RPMI8226 (cell line): ENCODE results near the gene MYOM1.
"Not testable (repeated sequence)": the region's sequence is repeated elsewhere in the genome, so short reads cannot be mapped to it uniquely, and the experiment has no call there.

Experiments
- DNase-seq: peaks from one replicate; pipeline ENCODE4 v3.0.0-alpha.2; 2015

MYOM1 gene

DNA sequence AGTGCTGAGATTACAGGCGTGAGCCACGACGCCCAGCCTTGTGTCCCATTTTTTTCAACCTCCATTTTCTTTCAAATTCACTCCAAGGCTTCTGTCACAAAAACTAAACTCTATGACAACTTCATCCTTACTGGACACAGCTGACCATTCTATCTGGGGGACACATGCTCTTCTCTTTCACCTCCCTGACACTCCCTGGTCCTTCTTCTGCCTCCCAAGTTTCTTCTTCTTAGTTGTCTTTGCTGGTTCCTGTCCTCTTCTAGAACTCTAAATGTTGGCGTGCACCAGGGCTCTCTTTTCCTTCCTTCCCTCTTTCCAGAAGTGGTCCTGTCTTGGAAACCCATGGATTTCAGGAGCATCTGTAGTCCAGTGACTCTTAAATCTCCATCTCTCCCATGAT is 166.7 kb downstream of the MYOM1 start:
- no peak for DNase-seq

DNA sequence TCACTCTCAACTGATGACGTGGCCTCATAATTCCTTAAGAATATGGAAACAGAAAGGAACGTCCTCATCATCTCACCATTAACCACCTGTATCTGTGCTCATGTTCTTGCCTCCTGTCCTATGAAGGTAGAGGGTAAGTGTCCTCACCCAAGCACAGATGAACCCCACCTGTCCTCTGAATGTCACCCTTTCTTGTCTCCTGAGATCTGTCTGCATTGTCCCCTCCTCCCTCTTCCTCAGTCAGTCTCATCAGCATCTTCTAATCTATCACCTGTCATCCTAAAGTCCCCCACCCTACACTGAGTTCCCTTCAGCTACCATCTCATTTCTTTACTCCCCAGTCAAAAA is 167.4 kb downstream of the MYOM1 start:
- DNase-seq, result no peak

DNA sequence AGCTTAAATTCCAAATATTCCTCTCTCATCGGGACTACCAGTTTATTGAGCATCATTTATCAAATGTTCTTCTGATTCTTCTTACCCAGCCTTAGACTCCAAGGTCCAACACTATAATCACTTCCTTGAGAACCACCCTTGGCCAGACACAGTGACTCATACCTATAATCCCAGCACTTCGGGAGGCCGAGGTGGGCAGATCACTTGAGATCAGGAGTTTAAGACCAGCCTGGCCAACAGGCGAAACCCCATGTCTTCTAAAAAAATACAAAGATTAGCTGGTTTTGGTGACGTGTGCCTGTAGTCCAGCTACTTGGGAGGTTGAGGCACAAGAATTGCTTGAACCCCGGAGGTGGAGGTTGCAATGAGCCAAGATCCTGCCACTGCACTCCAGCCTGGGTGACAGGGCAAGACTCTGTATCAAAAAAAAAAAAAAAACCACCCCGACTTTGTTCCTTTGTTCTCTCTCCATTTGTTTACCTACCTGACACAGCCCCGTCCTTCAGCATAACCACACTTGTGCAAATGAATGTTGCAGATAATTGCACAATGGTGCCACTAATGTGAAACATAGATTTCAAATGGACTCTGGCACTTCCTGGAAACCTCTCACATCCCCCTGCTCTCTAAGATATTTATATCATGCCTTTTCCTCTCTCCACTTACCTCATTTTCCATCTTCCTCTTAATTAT is 167.9 kb downstream of the MYOM1 start:
- DNase-seq, result no peak

DNA sequence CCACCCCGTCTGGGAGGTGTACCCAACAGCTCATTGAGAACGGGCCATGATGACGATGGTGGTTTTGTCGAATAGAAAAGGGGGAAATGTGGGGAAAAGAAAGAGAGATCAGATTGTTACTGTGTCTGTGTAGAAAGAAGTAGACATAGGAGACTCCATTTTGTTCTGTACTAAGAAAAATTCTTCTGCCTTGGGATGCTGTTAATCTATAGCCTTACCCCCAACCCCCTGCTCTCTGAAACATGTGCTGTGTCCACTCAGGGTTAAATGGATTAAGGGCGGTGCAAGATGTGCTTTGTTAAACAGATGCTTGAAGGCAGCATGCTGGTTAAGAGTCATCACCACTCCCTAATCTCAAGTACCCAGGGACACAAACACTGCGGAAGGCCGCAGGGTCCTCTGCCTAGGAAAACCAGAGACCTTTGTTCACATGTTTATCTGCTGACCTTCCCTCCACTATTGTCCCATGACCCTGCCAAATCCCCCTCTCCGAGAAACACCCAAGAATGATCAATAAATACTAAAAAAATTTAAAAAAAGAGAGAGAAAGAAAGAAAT is 169.8 kb downstream of the MYOM1 start:
- not testable (repeated sequence) for DNase-seq

DNA sequence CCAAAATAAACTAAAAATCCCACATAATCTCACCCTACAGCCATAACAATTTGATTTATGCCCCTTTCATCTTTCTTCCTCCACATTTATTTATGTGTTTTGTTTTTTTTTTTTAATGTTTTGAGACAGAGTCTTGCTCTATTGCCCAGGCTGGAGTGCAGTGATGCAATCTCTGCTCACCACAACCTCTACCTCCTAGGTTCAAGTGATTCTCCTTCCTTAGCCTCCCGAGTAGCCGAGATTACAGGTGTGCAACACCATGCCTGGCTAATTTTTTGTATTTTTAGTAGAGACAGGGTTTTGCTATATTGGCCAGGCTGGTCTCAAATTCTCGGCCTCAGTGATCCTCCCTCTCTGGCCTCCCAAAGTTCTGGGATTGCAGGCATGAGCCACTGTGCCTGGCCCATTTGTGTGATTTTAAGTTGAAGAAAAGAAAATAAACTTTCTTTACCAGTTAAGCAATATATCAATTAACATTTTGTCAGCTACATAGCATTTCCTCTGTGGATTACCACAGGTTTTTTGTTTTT is 170.9 kb downstream of the MYOM1 start:
- DNase-seq, result no peak

DNA sequence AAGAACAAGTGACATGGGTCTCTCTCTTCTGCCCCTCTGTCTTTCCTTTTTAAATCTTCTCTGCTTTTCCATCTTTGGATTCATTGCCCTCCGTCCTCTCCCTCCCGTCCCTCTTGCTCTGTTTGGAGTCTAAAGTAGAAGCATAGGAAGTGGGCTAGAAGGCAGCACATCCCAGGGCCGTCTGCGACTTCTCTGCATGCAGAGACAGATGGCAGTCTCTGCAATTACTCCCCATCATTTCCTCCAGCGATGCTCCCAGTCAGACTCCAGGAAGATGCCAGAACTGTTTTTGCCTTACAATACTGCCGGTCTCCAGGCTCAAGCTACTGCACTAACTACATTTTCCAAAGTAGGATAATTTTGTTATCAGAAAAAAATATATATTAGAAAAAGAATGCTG is 171.6 kb downstream of the MYOM1 start:
- DNase-seq, result no peak

DNA sequence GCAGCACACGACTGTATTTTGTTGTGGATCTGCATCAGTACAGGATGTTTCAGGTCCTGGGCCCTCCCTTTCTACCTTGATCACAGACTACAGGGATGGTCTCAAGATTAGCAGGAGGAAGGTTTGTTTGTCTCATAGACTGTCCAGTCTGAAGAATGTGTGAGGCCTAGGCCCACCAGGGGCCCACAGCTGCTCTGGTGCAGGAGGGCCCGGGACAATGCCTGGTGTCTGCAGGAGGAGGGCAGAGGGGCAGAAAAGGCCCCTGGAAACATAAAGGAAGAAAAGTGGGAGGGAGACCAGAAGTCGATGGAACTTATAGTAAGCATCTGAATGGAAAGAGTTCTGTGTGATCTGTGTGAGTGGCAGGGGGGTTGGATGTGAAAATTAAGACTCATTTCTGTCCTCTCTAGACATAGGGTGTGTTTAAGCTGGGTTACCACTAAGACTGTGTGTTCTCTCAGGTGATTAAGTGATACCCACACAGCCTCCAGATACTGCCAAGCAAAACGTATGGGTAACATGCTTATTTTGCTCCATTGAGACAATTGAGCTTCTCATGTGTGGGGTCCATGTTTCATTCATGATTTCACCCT is 173.5 kb downstream of the MYOM1 start:
- no peak for DNase-seq

DNA sequence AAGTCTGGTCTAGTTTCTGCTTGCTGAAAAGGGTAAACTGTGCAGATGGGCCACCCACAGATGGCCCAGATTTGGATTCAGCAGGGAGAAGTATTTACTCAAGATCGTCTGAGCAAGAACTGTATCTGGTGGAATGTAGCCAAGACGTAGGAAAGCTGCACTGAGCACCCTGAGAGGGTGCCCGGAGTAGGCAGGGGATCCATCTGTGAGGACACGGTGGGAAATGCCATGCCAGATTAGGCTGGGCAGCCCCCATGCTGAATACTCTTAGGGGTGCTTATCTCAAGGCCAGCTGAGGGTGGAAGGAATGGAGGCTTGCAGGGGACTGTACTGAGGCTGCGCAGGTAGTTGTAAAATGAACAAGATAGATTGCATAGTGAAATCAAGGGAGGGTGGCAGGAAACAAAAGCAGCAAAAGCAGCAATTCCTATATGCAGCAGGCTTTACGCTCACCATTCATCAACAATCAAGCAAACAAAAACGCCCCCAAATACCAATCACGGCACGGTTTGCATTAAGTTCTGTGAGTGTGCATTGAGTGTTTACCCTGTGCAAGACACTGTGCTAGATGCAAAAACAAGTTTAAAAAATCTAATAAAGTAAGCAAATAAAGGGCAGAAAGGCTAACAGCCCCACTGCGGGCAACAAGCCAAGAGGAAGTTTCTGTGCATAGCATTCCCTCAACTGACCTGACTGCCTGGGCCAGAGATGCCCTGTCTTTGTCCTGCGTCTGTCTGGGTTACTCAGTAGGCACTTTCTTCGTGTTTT is 174.7 kb downstream of the MYOM1 start:
- peak; percentile 92 for DNase-seq

DNA sequence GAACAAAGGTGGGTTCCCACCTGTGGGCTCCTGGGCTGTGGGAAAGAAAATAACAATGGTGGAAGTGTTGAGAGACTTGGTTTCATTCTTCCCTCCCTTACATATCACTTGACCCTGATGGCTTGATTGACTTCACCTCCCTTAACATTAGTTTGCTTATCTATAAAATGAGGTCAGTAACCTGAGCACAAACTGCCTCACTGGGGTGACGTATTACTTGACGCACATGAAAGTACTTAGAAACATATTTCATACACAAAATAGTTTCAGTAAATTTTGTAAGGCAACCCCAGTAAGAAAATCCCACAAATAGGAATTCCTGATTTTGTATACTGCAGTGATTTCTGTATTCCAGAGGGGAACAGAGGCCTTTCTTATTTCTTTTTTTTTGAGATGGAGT is 177.4 kb downstream of the MYOM1 start:
- DNase-seq, result no peak

DNA sequence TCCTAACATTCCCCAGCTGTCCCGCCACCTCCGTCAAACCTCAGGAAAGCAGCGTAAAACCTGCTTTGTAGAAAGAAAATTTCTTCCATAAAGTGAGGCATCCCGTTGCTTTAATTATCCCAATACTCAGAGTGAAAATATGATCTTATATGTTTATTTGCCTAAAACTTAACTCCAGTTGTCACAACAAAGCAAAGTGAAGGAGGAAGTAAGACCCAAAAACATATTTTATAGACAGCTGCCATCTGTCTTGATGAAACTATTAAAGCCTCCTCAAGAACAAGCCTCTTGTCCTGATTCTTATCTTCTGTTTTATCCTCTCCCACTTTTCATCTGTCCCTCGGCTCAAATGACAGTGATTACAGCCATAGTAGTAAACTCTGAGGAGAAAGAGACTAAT is 177.9 kb downstream of the MYOM1 start:
- DNase-seq, result no peak

DNA sequence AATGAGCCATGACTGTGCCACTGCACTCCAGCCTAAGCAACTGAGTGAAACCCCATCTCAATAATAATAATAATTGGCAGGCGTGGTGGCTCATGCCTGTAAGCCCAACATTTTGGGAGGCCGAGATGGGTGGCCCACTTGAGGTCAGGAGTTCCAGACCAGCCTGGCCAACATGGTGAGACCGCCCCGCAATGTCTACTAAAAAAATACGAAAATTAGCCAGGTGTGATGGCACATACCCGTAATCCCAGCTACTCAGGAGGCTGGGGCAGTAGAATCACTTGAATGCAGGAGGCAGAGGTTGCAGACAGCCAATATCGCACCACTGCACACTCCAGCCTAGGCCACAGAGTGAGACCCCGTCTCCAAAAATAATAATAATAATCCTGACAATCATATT is 178.9 kb downstream of the MYOM1 start:
- no peak for DNase-seq

DNA sequence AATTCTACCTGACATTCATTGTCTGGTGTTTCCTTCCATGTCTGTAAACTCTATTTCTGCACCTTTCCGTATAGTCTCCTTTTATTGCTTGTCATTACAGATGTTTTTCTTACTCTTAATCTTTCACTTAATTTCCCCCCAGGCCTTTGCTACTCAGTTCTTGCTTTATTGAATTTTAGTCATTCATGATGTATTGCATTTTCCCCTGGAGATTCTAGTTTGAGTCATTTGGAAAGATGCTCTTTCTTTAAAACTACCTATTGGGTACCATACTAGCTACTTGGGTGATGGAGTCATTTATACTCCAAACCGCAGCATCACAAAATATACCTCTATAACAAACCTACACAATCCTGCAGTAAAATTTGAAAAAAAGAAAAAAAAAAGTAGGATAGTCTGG is 179.6 kb downstream of the MYOM1 start:
- DNase-seq, result no peak

DNA sequence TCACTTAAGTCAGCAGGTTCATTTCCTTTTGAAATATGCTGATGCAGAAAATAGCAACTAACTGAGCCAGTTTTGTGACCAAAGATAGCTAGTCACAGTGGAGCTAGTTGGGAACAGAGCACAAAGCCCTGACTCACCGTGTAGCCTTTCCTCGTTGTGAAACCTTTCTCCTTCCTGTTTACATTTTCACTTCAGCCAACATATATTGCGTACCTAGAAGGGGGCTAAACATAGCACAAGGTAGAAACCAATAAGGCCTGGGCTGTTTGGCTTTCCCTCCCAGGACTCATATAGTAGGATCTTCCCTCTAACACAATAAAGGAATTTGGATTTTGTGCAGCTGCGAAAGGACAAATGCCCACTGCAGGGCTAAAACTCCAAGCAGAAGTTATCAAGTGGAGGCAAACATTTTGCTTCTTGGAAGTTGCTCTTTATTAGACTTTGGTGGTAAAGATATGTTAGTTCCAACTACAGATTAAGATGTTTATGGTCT is 182.3 kb downstream of the MYOM1 start:
- DNase-seq, result peak; percentile 95

DNA sequence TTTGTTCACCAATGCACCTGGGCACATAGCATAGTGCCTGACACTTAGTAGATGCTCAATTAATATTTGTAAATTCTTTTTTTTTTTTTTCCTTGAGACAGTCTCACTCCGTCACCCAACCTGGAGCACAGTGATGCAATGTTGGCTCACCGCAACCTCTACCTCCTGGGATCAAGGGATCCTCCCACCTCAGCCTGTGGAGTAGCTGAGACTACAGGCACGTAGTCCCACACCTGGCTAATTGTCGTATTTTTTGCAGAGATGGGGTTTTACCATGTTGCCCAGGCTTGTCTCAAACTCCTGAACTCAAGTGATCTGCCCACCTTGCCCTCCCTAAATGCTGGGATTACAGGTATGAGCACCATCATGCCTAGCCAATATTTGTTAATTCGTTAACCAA is 183.7 kb downstream of the MYOM1 start:
- DNase-seq, result no peak

DNA sequence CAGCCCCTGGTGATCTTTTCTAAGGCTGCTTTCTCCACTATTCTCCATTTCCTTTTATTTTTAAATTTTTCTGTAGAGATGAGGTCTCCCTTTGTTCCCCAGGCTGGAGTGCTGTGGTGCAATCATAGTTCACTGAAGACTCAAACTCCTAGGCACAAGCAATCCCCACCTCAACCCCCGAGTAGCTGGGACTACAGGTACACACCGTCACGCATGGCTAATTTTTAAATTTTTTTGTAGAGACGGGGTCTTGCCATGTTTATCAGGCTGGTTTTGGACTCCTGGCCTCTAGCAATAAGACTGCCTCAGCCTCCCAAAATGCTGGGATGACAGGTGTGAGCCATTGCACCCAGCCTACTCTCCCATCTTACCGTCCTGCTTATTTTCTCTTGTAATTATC is 184.1 kb downstream of the MYOM1 start:
- DNase-seq, result no peak

DNA sequence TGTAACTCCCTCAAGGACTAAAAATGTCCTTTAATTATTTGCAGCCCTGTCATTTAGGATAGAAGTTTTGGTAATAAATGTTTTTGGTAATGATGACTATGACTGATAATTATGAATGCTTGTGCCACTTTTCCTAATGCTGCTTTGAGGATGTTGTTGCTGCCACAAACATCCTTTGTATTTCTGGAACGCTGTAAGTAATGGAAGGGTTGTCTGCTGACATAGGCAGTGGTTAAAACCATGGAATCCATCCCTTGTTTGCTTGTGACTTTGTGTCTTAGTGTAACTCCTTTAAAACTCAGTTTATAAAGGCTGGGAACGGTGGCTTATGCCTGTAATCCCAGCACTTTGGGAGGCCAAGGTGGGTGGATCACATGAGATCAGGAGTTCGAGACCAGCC is 187.0 kb downstream of the MYOM1 start:
- no peak for DNase-seq

DNA sequence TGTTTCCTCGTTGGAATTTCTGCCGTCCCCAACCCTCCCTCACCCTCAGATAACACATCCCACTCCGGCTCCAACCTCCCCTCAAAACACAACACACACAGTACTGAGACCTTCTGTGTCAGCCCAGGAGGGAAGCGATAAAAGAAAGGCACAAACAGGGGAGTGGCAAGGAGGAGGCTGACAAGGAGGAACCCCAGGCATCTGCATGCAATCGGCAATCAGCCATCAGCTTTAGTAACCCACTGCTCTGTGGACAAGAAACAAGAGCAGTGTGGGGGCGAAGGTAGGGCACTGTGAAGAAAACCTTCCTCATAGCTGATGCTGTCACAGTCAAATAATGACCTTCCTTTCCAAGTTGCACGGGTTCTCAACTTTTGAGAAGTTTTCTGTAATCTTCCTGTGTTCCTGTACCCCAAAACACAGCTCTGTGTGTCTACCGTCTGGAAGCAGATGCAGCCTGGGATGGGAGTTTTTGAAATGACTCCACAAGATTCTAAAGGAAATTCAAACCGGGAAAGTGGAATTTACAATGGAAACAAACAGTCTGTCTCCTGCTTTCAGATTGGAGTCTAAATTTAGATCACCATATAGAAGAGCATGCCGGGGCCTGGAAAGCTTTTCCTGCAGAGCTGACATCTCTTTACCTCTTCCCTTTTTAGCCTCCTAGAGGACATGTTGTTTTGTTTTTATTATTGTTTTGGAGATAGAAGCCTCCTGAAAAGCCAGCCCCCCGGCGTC is 190.4 kb downstream of the MYOM1 start:
- no peak for DNase-seq

DNA sequence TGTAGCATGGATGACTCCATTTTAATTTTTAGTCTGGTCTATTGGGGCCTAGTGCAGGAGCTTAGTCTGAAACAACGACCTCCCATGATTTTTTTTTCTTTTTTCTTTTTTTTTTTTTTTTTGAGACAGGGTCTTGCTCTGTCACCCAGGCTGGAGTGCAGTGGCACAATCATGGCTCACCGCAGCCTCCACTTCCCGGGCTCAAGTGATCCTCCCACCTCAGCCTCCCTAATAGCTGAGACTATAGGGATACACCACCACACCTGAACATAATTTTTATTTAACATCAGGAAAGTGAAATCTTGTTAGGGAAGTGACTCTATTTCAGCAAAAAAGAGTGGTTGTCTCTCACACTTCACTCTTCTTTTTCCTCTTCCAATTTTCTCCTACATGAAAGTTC is 191.7 kb downstream of the MYOM1 start:
- DNase-seq, result not testable (repeated sequence)

DNA sequence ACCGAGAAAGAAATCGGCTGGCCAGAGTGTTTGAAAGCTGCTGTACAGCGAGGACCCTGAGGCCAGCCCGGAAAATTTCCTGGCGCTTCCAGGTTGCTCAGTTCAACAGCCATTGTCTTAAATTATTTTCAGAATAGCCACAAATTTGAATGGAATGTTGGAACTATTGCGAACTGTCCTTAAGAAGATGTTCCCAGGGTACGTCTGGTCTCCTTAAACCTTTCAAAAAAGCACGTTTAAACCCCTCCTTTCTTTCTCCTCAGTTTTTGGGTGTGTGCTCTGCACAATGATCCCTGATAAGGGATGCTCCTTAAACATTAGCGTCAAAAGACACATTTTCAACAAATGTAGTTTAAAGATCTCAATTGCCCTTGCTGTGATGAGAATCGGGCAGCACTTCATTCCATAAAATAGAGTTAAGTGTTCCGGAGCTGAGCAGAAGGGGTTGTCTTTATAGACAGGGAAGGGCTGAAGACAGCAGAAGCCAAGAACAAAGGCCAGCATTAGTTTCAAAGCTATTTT is 192.3 kb downstream of the MYOM1 start:
- DNase-seq, result no peak

DNA sequence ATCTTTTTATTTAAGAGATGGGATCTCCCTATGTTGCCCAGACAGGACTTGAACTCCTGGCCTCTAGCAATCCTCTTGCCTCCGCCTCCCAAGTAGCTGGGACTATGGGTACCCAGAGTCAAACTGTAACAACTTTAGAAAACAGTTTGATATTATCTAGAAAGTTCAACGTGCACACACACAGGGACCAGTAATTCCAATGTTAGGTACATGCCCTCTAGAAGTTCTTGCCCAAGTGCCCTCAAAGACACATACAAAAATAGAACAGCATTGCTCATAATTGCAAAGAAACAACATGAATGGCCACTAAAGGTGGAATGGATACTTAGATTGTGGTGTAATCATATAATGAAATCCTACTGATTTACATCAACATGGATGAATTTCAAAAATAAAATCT is 194.2 kb downstream of the MYOM1 start:
- DNase-seq, result no peak

DNA sequence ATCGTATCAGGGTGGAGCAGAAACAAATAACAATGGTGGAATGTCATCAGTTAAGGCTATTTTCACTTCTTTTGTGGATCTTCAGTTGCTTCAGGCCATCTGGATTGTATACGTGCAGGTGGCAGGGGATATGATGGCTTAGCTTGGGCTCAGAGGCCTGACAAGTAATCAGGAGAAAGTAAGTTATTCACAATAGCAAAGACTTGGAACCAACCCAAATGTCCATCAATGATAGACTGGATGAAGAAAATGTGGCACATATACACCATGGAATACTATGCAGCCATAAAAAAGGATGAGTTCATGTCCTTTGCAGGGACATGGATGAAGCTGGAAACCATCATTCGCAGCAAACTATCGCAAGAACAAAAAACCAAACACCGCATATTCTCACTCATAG is 196.2 kb downstream of the MYOM1 start:
- DNase-seq, result not testable (repeated sequence)
